ENCODE results near the gene MYCBP2.
A peak's percentile ranks its signal among the peaks of the same experiment; 100 is the strongest.
"Not testable (repeated sequence)": the region's sequence is repeated elsewhere in the genome, so short reads cannot be mapped to it uniquely, and the experiment has no call there.

The MYCBP2 gene

DNA sequence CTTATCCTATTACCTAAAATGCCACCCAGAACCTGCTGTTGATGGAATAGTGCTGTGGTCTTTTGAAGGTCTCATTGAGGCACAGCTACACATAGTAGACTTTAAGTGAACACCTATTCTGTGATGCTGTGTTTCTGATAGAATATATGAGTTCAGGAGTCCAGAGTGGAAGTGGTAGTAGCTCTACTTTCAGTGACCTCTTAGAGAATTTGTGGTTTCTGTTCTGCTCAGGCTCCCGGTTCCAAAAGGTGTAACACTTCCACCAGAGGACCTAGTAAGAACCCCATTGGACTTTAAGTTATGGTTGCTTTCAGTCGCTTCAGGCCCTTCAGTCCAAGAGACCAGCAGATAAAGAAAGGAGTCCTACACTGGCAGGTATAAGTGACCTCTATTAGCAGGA is 11.4 kb upstream of the MYCBP2 start:
- no peak for DNase-seq

DNA sequence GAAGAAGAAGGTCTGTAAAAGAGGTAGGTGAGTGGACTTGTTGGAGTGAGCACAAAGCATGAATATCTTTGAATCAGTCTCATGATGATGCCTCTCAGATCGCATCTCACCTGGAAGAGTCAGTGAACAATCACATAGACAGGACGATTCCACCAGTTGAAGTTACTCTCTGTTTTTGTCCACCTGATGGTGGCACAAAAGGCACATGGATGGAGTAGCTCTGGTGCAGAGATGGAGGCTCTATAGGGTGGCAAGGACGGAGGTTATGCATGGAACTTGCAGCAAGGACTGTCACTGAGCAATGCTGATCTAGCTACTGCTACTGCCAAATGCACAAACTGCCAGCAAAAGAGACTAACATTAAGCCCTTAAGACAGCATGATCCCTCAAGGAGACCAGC is 10.3 kb upstream of the MYCBP2 start:
- DNase-seq: no peak

DNA sequence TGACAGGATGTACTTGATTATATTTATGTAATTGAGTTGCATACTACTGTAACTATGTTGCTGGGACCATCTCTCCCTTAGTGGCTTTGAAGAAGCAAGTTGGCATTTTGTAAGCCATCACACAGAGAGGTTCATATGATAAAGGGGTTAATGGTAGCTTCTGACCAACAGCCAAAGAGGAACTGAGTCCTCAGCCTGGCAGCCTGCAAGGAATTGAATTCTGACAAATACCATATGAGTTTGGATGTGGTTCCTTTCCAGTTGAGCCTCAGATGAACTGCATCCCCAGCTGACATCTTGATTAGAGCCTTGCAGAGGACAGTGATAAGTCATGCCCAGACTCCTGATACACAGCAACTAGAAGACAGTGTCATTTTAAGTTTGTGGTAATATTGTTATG is 8.6 kb upstream of the MYCBP2 start:
- no peak for DNase-seq

DNA sequence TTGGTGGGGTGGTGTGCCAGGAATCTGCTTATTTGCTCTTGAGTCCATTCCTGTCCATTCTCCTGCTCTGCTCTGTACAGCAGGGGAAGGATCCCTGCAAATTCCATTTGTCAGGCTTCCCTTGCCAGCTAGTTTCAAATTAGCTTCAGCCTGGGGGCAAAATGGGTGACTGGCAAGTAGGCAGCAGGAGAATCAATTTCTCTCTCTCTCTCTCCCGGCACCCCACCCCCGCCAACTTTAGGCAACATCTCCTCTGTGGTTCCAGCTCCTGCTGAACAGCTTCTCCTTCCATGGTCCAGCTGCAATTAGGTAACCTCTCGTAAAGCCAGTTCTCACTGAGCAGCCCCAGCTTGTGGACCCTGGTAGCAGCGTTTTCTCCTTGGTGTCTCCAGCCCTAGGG is 6.7 kb upstream of the MYCBP2 start:
- DNase-seq: no peak

DNA sequence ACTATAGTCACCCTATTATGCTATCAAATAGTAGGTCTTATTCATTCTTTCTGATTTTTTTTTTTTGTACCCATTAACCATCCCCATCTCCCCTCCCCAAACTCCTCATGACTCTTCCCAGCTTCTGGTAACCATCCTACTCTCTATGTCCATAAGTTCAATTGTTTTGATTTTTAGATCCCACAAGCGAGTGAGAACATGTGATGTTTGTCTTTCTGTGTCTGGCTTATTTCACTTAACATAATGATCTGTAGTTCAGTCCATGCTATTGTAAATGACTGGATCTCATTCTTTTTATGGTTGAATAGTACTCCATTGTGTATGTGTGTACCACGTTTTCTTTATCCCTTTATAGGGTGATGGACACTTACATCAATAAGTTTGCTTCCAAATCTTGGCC is 4.5 kb upstream of the MYCBP2 start:
- no peak for DNase-seq

DNA sequence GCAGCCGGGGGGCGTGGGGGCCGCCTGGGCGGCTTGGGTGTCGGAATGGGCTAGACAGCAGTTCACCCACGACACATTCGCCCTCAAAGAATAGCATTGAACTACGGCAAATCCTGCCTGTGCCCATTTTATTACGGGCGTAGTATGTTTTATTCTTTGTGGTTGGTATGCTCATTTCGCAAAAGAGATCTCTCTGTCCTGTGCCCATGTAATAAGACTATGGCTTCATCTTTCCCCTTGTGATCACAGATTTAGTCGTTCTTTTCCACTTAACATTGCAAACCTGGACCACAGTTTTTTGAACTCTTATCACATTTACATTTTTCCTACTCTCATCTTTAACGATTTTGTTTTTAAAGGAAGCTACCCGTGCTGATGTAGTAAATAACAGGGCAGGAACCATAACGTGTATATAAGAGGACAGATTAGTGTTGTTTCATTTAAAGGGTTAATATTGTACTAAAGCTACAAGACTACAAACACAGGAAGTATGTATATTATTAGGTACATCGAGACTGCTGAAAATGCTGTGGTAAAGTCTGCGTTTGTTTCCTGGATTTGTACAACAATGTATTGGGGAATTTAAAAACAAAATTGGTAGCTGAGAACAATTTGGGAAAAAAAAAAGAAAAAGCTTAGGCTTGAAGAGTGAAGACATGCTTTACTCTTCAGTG is 3.2 kb upstream of the MYCBP2 start:
- no peak for DNase-seq

DNA sequence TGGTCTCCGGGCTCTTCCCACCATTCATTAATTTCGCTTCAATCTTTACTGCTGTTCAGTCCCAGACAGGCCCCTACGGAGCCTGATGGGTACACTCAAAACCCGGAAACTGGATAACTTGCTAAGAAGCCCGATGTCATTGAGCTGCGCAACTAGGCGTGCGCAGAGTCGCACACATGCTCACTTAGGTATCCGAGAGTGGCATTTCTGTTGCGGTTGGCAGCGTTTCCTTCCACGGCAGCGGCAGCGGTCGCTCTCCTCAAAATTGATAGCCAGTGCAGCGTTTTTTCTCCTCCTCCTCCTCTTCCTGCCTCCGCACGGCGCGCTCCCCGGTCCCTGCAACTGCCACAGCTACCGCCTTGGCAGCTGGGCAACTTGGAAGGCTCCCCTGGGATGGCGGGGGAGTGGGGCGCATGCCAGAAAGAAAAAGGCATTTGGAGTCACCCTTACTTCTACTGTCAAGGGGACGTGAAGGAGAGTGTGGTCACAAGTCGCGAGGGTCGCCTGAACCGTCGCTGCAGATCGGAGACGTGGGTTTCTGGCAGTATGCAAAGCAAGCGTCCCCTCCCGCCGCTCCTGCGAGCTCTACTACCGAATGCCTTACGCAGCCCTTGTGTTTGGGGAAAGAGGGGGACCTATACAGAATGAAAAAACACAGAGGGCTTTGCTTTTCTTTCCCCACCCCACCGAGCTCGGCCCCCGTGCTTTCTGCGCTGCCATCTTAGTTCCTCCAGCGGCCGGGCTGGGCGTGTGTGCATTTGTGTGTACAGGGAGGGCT is 2.4 kb upstream of the MYCBP2 start:
- DNase-seq: peak; percentile 78

DNA sequence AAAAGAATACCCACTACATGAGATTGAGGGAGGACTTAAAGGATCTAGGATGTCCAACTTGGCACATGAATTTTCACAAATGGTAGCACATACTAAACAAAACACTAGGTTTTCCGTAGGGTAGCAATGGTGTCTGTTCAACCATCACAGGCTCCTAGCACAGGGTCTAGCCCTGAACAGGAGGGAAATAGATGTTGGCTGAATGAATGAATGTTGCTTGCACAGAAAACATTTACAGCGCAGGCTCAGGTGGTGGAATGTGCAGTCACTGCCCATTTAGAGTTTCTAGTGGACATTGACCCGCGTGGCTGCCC is 1.9 kb upstream of the MYCBP2 start:
- no peak for DNase-seq

DNA sequence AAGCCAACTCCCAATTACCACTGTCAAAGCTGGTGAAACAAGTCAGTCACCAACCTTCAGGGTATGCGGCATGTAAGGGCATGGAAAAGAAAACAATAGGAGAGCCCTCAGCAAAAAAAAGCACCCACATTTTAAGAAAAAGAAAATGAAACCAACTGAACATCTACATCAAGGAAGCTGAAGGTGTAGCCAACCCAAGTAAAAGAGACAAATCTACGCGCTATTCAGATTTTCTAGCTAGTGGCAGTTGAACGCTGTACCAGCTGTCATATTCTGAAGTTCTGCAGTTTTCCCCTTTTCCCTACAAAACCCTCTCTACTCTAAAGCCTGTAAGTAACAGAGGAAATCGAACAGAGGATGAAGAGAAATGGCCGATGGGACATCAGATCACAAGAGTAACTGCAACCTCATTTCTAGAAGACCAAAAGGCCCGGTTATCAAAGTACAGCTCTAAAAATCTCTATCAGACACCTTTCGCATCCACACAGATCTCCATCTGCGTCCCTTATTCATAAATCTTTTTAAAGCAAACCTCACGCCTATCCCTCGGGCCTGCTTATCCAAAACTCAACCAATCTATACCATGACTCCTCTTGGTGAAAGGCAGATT is 1.4 kb downstream of the MYCBP2 start:
- DNase-seq: no peak

DNA sequence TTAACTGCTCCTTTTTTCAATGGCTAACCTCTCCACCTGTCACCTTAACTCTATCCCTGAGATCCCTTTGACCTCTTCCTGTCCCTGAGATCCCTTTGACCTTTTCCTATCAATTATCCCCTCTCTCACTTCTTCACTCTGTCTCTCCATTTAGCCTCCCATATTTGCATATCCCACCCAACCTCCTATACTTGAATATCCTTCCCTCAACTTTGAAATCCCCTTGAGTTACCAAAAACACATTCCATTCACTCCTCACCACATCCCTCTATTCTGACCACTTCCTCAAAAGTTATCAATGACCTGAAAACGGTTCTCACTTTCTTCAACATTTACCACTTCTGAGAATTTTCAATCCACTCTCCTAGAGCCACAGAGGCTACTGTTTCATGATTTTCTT is 3.0 kb downstream of the MYCBP2 start:
- no peak for DNase-seq

DNA sequence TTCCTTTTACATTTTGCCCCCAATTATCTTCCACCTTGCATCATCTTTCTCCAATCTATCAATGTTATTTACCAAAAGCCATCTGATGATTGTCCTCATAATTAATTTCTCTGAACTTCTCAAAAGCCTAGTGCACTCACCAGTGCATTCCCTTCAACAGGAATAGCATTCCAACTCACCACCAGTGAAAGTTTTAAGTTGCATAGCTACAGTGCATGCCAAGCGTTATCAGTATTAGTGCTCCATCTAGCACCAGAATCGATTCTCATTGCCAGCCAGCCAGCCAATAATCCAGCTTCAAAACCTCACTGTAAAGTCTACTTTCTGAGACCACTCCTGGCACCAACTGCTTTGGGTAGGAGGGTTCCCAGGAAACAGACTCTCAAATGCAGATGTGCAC is 7.4 kb downstream of the MYCBP2 start:
- no peak for DNase-seq

DNA sequence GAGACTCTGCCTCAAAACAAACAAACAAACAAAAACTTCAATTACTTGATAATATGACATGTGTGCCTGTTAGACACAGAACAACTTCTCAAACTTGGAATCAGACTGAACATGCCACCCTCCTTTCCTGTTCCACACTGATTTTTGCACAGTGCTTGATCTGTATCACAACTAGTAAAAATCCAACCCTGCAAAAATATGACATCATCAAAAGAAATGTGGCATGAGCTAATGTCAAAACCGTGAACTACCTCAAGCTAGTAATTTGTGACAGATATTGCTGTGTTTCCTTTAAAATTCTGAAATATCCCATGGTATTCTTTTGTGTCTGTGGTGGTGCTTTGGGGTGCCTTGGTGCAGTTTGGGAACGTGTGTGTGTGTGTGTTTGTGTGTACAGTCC is 8.2 kb downstream of the MYCBP2 start:
- no peak for DNase-seq

DNA sequence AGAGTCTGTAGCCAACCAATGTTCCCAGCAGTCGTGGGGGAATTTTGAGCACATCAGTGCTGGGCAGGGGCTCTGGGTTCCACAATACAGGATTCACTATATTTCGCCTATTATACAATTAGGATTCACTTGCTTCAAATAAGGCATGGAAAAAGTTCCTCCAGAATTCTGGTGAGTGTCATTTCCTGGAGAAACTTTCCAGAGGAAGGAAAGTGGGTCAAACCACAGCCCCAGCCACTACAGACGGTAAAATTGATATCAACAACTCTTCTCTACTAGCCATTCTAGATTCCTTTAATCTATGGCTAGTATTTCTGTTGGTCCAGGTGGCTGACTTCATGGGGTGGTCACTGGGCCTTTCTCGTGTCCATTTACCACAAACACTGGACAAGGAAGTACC is 10.5 kb downstream of the MYCBP2 start:
- DNase-seq: no peak

DNA sequence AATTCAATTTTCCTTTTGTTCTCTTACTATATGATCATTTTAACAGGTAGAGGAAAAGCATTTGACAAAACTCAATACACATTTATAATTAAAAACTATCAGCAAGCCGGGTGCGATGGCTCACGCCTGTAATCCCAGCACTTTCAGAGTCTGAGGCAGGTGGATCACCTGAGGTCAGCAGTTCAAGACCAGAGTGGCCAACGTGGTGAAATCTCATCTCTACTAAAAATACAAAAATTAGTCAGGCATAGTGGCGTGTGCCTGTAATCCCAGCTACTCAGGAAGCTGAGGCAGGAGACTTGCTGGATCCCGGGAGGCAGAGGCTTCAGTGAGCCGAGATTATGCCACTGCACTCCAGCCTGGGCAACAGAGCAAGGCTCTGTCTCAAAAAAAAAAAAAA is 11.4 kb downstream of the MYCBP2 start:
- DNase-seq: not testable (repeated sequence)

DNA sequence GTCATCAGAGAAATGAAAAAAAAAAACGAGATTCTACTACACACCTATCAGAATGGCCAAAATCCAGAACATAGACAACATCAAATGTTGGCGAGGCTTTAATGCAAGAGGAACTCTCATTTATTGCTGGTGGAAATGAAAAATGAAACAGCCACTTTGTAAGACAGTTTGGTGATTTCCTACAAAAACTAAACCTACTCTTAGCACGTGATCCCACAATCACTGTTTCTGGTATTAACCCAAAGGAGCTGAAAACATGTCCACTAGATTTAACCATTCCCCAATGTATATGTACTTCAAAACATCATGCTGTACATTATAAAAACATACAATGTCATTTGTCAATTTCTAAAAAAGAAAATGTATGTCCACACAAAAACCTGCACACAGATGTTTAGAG is 13.0 kb downstream of the MYCBP2 start:
- no peak for DNase-seq

DNA sequence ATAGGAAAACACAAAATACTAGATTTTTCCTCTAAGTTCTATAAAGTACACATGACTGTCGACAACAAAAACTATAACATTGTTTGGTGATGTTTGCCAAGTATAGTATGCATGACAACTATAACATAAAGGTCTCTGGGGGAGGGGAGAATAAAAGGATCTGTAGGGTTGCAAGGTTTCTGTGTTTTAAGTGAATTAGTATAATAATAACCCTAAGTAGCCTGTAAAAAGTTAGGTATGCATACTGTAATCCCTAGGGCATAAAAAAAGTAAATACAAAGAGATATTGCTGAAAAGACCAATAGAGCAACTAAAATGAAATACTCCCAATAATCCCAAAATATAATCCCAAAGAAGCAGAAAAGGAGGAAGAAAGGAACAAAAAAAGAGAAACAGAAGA is 14.6 kb downstream of the MYCBP2 start:
- no peak for DNase-seq

DNA sequence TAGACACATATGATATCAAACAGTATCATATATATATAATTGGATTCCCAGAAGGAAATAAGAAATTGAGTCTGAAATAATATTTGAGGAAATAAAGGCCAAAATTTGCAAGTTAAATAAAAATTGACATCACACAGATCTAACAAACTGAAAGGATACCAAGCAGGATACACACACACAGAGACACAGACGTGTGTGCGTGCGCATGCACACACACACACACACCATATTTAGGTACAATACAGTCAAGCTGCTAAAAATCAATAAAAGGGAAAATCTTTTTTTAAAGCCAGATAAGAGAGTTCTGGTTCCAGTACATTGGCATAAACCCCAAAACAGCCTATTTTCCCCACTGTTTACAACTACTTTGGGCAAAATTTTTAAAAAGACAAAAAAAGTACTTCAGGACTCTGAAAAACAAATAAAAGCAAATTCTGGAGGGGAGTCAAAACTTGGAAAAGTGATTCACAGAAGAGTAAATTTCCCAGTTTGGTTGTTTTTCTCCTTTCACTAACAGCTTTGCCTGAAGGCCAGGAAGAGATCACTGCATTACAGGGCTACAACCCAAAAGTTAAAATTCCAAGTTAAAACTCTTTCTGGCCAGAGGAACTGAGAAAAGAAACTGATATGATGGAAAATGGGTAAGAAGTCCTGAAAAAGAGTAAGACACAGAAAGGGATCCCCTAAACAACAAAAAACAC is 16.2 kb downstream of the MYCBP2 start:
- no peak for DNase-seq

DNA sequence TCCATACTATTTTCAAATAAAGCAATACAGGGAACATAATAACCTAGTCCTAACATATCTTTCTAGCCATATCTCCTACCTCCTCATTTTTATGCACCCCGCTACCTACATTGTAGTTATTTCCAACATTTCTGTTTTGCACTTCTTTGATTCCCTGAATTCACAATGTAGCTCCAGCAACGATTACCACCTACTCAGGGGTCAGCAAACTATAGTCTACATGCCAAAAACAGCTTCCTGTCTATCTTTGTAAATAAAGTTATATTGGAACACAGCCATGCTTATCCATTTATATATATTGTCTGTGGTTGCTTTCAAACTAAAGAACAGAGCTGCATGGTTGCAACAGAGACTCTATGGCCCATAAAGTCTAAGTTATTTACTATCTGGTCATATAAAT is 16.7 kb downstream of the MYCBP2 start:
- DNase-seq: no peak

DNA sequence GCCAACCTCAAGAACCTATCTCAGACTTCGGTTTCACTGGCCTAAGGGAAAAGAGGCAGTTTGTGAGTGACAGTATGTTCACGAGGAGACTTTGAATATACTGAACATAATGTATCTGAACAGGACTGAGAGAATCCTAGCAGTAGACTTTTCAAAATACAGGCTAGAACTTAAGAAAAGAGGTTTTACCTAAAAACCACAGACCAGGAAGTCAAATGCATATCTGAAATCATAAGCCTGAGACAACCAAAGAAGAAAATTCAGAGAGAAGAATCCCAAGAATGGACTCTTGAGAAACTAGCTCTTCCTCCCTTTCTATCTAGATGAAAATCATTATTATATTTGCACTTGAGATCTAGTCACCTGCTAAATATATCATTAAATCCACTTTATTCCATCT is 17.6 kb downstream of the MYCBP2 start:
- no peak for DNase-seq

DNA sequence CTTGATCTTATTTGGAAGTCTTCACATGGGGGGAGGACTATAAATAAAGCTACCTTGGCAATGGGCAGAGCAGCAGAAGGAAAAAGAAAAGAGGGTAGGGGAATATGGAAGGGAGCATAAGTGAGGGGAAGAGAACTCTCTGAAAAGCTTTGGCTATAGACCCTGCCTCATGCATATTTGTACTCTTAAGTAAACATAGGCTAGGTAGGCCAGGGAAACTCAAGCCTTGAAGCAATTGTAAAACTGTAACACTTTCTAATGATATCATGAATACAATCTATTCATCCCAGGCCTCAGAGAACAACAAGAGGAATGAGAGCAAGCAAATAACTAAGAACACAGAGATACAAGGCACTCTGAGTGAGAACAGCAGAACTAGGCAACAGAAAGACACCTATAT is 20.4 kb downstream of the MYCBP2 start:
- no peak for DNase-seq

DNA sequence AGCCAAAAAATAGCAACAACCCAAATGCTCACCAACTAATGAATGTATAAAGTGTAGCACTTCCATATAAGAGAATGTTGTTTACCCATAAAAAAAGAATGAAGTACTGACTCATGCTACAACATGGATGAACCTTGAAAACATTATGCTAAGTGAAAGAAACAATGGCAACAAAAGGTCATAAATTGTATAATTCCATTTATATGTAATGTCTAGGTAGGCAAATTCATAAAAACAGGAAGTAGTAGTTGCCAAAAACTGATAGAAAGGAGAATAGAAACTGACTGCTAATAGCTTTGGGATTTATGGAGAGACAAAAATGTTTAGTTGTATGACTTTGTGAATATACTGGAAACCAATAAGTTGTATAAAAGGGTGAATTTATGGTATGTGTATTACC is 21.6 kb downstream of the MYCBP2 start:
- no peak for DNase-seq

DNA sequence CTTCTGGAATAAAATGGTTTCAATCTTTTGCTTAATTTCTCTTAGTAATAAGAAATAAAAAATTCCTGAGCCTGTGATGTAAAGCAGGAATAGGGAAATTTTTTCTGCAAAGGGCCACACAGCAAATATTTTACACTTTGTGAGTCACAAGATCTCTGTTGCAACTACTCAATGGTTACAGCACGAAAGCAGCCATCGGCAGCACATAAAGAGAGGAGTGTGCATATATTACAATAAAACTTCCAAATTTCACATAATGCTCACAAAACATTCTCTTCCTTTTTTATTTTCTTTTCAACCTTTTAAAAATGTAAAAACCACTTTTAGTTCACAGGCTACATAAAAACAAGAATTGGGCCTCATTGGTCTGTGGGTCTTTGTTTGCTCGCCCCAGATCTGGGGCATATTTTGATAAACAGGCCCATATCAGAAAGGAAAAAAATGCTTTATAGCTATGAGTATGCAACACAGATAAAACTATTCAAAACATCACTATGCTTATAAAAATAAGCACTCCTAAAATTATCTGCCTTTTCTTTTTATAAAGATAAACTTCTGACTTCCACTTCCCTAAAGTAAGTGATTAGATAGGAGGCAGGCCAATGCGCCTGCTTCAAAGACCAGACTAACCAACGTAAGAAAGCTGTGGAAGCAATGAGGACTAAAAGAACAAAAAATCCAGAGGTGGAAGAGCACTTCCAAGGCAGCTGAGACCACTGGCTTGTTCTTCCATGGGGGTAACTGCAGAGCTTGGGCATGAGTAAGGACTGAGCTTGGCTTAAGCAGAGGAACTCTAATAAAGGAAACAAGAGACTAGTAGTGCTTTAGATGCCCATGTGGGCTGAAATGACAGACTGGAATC is 26.5 kb downstream of the MYCBP2 start:
- DNase-seq: no peak

DNA sequence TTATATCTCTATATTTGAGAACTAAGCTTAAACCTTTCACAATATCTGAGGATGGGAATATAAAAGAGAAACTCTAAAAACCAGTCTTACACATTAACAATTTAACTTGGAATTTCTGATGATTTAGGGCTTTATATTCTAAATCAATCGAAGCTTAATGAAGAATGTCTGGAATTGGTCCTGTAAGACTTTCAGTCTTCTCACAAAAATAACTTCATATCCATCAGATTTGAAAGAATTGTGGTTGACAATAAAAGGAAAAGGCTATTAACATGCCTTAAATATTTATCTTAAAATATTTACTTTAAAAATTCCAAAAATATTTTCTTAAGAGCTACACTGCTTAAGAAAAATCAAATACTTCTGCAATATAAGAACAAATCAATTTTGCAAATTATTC is 27.3 kb downstream of the MYCBP2 start:
- no peak for DNase-seq
